Sciatic nerve (tissue), 2 donors: ENCODE data around the gene LRRC8D. TPM values are rescaled to one million over a fixed set of nuclear protein-coding genes. Genes with fewer than 3 reads are reported as not detected.
A peak's percentile ranks its signal among the peaks of the same experiment; 100 is the strongest.

Experiments
- ATAC-seq: fragments of 200-7000 bp; cut with Tn5 transposase; one replicate; pipeline ENCODE4 v1.9.1; 2020; ENCODE audit warnings: mild to moderate bottlenecking, moderate library complexity
- DNase-seq: peaks from one replicate; pipeline ENCODE4 v3.0.0-alpha.2; 2020; ENCODE audit warnings: low spot score
- intact Hi-C: fragments of 100-400 bp; cut with DNase I; formaldehyde crosslinking; loops from one replicate; pipeline ENCODE4 v1.14.2; 2022
- total RNA-seq: library from RNA; stranded (reverse); fragmentation: NEBNext Ultra II Directional; extraction: Animal tissue kit (Norgen Biotek cat#: 25700); gene quantifications from one replicate; pipeline ENCODE4 v1.2.1, GENCODE V29; 2021
- donor health status: DM: no; HTN: no; CAD: no.
- donor health status: DM: no; HTN: no; CAD: no.

Gene LRRC8D
- total RNA-seq, 1 donor from 2014 or later = 24.2 TPM

DNA sequence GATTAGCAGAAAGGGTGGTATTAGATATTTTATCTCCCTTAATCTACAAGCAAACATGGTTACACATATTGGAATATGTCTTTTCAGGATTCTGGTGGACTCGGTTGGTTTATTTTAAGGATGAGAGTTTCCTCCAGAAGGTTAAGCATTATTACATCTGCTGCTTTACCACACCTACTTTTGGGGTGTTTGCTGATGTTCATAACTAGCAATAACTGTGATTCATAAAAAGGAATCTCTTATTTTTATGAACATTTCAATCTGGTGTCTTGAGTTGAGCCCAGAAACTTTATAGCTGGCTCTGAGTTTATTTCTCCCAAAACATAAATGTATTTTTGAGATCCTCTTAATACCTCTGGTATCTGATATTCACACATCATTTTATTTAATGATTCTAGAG is 82.7 kb downstream of the LRRC8D start:
- DNase-seq = no peak
- no peak for ATAC-seq

DNA sequence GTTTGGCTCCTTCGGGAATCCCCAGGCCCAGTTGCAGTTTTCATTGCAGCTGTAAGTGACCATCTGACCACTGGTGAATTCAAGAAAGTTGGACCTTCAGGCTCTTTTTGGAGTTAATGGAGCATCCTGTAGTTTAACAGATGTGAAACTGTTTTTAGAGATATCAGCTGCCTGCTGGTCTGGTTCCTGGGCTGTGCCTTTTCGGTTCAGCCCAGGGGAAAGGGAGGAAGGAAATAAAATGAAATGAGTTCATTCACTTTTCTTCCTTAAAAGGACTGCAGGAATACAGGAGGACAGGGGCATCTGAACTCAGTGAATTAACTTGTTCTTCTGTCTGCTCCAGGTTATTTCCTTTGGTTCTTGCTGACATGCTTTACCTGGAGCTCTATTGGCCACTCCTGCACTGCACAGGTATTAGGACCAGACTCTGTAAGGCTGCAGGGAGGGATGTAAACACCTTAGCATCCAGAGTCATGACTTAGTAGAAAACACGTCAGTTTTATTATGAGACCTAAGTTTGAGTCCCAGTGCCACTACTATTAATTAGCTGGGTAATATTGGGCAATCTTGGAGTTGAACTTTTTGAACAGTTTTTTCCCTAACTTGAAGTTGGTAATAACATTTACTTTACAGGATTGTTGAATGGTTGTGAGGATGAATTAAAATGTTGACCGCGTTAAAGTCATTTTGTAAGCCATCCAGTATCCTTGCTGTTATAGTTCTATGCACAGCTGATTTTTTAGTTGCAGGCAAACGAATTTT is 83.6 kb downstream of the LRRC8D start:
- no peak for DNase-seq
- ATAC-seq = peak; percentile 38
- intact Hi-C loops = no loop called here

More for the DNA sequence above, 82.7 kb downstream of the LRRC8D start:
- intact Hi-C loops = no loop called here

DNA sequence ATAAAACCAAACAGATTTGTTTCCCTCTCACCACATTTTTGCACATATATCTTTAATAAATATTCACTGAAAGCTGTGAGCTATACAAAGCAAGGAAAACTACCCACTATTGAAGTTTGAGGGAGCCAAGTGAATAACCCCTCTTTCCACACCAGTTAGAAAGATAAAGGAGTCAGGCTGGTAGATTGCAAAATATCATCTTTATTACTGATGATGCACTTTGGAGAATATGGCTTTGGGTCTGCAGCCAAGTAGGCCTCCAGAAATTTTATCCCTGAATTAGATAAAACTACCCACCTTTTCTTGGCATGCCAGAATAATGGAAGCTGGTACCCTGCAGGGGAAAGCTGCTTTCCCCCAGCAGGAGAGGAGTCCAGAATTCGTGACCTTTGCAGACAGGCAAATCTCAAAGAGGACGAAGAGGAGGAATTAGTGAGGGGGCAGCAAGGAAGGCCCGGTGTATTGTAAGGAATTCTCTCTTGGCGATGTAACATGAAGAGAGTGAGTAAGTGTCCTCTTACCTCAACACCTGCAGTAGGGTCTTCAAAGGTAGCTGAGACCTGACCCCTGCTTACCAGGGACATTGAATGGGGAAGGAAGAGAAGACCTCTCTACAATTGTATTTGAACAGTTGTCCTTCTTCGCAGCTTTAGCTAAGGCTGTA is 84.7 kb downstream of the LRRC8D start:
- DNase-seq (no peak), ATAC-seq (no peak)
- intact Hi-C loops = no loop called here

DNA sequence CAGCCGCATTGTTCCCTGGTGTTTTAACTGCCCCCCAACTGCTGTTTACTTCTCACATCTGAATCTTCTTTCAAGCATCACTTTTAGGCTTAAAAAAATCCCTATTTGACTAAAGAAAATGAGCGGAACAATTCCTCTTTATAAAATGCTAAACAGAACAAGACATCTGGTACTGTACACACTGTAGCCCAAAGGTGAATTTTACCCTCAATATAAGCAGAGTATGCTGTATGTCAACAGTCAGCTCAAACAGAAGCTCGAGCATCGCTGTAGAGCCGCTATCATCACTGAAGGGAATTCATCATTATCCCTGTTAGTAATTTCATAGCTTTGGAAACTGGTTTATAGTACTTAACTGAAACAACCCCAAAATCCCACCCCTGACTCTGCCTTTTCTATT is 85.3 kb downstream of the LRRC8D start:
- DNase-seq (no peak), ATAC-seq (no peak)
- intact Hi-C loops = no loop called here

DNA sequence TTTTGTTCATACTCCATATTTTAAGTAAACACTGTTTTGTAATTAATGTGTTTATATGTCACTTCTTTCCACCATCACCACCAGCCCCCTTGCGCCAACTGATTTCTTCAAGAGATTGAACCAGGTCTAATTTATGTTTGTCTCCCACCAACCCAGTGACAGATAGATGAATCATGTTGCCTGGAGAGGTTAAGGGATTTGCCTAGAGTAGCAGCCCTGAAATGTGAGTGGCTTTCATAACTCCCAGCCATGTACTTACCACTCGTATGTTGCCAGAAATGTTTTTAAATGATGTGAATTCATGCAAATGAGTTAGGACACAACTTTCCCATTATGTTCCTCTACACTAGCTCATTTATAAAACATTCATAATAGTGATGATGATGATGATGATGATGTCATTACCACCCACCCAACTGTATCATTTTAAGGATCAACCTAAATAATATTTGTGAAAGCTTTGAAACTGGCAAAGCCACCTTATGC is 86.9 kb downstream of the LRRC8D start:
- no peak for DNase-seq
- intact Hi-C loops = no loop called here
- no peak for ATAC-seq

DNA sequence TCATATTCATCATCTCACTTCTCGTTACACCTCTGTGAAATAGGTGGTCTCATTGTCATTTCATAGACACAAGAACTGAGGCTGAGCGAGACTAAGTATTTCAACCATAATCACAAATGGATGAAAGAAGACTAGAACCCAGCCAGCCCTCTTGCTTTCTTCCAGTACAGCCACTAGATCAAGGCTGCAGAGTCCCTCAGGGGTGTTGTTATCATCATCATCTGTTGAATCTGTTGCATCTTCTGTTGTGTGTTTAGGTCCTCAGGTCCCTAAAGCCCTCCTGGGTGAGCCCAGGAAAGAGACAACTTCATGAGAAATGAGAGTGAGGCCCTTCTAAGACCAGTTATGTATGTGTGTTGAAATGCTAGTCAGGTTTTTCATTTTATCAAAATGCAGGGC is 87.4 kb downstream of the LRRC8D start:
- ATAC-seq (no peak), DNase-seq (no peak)
- intact Hi-C loops = no loop called here

DNA sequence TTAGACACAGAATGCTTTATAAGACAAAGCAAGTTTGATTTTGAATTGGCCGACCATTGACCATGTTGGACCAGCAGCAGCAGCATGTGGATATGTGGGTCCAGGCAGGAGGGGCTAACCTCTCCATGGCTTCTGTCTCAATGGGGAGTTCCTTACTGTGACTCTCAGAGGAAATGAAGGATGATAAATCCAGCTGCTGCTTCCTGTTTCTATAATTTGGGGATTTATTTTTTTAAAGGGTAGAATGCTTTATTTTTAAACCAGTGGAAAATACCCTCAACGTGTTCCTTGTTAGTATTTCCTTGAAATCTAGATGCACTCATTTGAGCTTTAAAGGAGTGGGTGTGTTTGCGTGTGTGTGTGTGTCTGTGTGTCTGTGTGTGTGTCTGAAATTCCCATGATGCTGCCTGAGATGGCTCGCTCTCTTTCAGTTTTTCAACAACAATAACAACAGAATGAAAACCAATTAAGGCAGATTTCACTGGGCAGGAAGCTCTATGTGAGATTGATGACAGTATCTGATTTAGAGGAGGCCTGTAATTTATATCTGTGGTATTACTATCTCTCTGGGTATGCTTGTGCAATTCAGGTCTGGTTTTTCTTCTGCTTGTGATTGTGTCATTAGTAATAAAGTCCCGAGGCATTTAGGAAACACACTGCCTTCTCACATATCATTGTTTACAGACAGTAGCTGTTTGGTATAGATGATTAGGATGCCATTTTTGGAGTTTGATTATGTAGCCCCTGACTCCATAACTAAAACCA is 88.0 kb downstream of the LRRC8D start:
- peak; percentile 47 for ATAC-seq
- intact Hi-C loops = no loop called here
- no peak for DNase-seq

DNA sequence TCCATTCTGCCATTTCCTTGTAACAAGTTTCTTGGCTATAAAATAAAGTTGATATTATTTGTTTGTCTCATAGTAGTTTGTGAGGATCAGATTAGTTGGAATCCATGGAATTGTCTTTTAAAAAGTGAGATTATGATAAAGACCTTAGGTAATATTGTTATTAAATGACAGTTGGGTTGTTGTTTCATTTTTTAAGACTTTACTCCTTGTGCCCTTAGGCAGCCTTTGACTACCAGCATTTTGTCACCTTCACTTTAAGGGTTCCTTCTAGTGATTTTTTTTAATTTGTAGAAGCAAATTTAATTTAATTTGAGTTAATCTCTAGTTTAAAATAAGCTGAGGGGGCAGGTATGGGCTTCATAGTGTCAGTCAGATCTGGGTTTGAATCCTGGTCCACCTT is 89.4 kb downstream of the LRRC8D start:
- no peak for DNase-seq
- no peak for ATAC-seq

DNA sequence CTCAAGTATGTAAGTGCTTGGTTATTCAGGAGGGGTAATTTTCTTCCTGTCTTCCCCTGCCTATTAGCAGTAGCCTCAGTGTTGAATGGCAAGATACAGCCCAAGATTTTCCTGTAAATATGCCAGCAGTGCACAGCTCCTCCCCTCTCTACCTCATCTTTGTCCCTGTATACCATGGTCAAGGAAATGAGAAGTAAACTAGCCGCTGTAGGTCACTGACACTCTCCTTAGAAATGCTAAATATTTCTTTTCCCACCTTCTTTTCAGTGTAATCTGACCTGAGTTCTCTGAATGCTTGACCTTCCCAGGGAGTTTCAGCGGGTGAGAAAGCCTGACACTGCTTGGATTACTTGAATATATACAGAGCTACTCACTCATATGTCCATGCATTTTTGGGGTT is 89.9 kb downstream of the LRRC8D start:
- no peak for ATAC-seq
- intact Hi-C loops = no loop called here

More for the DNA sequence above, 89.4 kb downstream of the LRRC8D start:
- intact Hi-C loops = no loop called here

DNA sequence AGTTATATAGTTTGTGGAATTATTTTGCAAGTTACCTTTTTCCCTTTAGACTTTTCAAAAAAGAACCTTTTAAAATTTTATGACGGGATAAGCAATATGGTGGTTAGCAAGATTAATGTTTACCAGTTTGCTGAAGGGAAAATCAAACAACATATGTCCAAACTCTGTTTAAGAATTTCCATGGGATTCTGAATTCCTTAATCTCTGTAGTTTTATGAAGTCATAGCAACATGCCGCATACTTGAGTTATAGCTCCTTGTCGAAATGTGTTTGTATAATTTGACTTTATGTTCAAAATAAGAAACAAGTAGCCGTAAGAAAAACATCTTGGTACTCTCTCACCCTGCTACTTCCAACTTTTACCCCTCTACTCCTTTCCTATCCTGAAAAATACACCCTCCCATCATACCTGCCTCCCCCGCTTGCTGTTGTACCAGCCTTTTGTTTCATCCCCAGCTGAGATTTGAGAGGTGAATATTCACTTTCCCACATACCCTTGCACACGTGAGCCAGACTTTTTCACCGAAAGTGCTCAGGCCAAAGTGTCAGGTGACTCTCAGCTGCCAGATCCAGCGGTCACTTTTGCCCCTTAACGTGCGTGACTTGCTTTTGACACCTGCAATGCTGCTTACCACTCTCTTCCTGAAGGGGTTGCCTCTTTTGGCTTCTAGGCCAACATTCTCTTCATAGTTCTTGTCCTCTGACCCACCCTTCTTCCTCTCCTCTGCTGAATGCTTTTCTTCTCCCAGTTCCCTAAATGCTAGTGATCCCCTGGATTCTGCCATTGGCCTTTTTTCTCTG is 90.6 kb downstream of the LRRC8D start:
- DNase-seq (no peak), ATAC-seq (no peak)
- intact Hi-C loops = no loop called here

More for the DNA sequence above, 89.9 kb downstream of the LRRC8D start:
- no peak for DNase-seq

DNA sequence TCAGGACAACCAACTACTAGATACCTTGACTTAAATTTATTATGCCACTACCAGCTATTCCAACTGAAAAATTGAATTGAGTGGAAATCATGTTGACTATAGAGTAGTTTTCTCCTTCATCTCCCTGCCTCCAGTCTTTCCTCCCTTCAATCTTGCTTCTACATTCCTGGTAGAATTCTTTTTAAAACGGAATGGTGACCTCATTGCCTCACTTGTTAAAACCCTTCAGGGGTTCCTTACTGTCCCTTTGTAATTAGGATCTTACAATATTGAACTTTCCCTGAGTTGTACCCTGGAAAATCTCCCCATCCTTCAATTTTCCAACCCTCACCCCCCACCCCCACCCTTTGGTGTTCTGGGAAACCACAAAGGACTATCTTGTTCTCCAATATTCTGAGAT is 91.2 kb downstream of the LRRC8D start:
- intact Hi-C loops = no loop called here
- ATAC-seq = no peak
- no peak for DNase-seq

DNA sequence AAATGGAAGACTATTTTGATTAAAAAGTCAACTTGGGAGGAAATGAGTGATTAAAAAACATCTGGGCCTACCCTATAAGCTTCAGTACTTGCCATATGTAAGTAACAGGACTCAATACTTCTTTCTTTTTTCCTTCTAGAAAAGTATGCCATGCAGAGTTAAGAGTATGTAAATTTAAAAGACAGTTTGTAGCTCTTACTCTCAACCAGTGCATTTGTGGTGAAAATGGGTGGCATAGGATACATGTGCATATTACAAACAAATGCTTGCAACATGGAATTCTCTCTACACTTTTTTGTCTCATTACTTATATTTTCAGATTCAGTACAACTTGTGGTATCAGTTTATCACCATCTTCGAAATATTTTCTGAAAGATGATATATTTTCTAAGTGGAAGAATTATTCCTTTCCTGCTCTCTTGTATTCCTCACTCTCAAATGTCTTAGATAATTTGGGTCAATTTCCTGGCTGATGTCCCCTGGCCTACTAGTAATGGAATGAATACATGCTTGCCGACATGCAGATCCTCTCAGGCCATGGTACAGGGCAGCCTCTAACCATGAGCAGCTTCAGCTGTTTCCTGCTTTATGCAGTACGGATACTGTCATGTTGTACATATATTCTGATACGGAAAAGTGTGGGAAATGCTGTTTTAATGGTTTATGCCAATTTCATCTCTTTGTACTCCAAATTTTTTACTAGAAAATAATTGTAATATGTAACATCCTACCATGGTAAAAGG is 92.7 kb downstream of the LRRC8D start:
- no peak for DNase-seq
- intact Hi-C loops = no loop called here
- no peak for ATAC-seq

DNA sequence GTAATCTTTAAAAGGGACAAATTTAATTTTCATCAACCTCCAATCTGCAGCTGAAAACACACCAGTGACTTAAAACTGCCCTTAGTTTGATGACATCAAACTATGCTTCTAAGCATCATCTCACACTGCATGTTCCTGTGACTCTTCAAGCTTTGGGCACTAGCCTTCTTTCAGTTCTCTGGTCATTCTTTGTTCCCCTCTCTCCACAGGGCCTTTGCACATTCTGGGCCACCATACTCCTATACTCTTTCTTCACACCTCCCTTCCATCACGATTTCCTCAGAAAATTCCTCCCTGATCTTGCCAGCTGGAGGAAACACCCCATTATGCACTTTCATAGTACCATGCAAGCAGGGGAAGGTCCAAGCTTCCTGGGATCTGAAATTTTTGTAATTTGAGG is 96.5 kb downstream of the LRRC8D start:
- no peak for DNase-seq
- no peak for ATAC-seq
- intact Hi-C loops = no loop called here

DNA sequence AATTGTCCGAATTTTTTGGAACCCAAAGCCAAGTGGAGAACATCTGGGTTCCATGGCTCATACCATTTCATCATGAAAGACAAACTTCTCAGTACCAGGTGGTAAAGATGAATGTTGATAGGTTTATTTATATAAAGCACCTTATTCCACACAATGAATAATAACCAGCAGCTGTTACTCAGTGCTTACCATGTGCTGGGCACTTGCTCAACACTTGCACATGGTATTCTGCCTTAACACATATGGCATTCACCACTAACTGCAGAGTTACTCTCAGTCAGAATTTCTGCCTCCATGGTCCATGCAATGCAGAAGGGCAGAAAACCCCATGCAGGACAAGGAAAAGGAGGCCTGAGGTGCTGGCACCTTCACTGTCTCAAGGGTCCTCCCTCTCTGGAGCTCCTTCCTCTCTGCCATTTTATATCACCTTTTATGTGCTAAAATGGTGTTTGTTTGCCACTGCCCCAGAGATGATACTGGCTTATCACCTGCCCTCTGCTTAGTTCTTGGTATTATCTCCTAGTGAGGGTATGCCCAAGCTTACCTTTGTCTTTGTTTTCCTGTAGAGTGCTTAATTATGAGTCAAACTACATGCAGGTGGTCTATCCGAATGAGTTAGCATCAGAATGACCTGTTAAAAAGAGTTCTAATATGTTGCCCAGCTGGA is 97.4 kb downstream of the LRRC8D start:
- DNase-seq (no peak), ATAC-seq (no peak)
- intact Hi-C loops = no loop called here

DNA sequence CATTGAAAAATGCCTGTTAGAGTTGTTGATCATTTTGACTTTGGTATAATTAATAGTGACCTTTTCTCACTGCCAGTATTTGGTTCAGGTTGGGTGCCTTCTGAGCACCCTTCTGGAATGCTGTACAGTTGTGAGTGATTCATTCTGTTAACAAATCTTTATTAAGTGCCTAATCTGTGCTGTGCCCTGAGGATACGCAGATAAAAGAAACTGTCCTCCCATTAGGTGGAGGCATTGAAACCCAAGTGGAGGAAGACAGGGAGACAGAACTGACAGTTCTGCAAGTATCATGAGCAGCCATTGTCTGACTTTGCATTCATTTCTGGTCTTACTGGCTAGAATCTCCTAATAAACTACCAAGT is 97.9 kb downstream of the LRRC8D start:
- DNase-seq (no peak), ATAC-seq (no peak)
- intact Hi-C loops = no loop called here

DNA sequence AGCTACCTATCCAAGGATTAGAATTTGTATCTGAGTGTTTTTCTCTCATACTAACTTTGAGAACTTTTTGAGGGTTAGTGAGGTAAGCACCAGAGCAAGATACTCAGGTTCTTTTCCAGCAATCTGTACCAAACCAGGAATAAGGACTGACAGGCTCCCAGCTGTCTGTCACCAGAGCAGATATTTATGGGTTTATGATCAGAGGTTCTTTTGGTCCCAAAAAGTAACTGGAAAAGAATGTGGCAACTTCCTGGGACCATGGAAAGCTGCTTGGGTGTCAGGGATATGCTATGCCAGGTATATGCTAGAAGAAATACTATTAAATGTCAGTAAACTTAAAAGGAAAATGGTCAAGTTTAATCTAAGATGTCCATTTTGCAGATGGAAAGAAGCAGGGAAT is 98.3 kb downstream of the LRRC8D start:
- intact Hi-C loops = no loop called here

DNA sequence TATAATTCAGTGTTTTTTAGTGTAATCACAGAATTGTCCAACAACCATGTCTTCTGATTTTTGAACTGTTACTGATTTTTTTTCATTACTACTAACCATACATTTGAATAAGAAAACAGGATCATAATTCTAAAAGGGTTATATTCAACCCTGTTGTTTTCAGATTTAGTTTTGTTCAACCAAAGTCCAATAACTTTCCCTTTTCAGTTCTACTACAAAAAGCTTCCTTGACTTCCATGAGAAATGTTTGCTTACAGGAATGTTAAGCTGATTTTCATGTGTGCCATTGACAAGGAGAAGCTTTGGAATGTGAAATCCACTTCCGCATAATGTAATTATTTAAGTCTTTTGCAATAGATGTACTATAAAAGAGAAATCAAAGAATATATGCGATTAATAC is 102.1 kb downstream of the LRRC8D start:
- ATAC-seq = no peak
- intact Hi-C loops = no loop called here

More for the DNA sequence above, 98.3 kb downstream of the LRRC8D start:
- ATAC-seq = no peak
- DNase-seq = no peak

DNA sequence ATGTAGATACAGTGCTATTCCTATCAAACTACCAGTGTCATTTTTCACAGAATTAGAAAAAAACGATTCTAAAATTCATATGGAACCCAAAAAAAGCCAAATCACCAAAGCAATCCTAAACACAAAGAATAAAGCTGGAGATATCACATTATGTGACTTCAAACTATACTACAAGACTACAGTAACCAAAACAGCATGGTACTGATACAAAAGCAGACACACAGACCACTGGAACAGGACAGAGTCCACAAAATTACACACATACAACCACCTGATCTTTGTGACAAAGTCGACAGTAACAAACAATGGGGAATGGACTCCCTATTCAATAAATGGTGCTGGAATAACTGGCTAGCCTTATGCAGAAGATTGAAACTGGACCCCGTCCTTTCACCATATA is 102.7 kb downstream of the LRRC8D start:
- DNase-seq (no peak), ATAC-seq (no peak)
- intact Hi-C loops = no loop called here

More for the DNA sequence above, 102.1 kb downstream of the LRRC8D start:
- DNase-seq = no peak
